SK-N-MC (cell line): ENCODE results near the gene FRA10AC1.

Experiments used
- EZH2 ChIP-seq: fragments of 200-600 bp; sonication (generic); IDR thresholded peaks from one replicate; pipeline ENCODE4 v1.6.1; 2017; ENCODE audit warnings: antibody characterized with exemption
- POLR2AphosphoS5 ChIP-seq: IDR thresholded peaks from 2 replicates; pipeline ENCODE4 v1.6.1; 2012; ENCODE audit warnings: mild to moderate bottlenecking, low read depth, low read length, borderline replicate concordance

GRCh38 chr10:93716766-93717165, 14.4 kb upstream of the FRA10AC1 start:
- TF ChIP-seq EZH2 (no peak), POLR2AphosphoS5 (no peak)
